22Rv1 (cell line): ENCODE results near the gene TAS1R1.

Experiments used
- H3K27ac ChIP-seq: fragments of 450-650 bp; 2 replicates; pipeline ENCODE4 v1.5.1; 2017
- CTCF ChIP-seq: fragments of 450-650 bp; IDR thresholded peaks from 2 replicates; pipeline ENCODE4 v1.5.1; 2017; ENCODE audit warnings: mild to moderate bottlenecking
- ZFX ChIP-seq: fragments of 450-650 bp; IDR thresholded peaks from 2 replicates; pipeline ENCODE4 v1.6.1; 2017; ENCODE audit warnings: antibody characterized with exemption, borderline replicate concordance

TAS1R1 gene

GRCh38 chr1:6591644-6592043 lies 36.5 kb downstream of the TAS1R1 start:
- no peak overlapping the region for H3K27ac ChIP-seq
- TF ChIP-seq ZFX (no peak), CTCF (no peak)

DNA sequence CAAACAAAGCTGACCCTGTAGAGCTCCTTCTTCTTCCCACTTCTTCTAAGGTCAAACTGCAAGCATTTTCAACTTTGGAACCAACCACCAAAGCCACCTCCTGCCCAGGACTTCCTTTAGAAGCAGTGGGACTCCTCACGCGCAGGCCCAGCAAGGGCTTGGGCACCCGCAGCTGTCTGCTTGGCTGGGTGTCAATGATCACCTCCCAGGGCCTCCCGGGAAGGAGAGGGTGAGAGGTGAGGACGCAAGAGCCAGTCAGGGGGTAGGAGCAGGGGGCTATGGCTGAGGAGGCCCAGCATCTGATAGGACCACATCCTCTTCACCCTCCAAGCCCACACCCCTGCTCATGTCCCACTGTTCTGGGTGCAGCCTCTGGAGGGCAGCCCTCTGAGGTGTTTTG lies 37.3 kb downstream of the TAS1R1 start:
- H3K27ac ChIP-seq = no peak overlapping the region

DNA sequence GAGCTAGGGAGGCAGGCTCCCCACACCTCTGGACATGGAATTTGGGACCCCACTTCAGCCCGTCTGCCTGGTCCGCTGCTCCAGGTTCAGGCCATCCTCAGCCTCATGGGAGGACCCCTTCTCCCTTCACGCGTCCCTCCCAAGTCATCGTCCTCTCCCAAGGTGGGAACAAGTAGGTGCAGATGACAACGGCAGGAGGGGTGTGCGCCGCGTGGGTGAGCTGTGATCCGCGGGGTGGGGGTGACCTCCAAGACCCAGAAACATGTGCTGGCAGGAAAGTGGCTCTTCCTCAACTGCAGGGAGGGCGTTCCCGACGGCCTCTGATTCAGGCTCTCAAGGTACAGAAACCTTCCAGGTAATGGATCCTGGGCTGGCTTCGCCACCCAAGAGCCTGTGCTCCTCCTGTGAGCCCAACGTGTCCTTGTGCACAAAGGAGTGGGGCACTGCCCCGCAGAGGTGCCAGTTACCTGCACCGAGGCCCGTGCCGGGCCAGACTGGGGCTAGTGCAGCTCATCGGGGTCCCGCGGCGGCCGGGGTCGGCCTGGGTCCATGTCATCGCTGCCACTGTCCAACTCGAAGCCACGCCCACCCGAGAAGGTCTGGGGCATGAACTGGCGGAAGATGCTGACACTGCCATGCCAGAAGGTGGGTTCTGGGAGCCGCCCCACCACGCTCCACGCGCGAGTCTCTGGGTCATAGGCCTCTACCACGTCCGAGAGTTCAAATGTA lies 37.9 kb downstream of the TAS1R1 start:
- H3K27ac ChIP-seq = no peak overlapping the region
- TF ChIP-seq ZFX (no peak), CTCF (no peak)

More for the DNA sequence above, 37.3 kb downstream of the TAS1R1 start:
- TF ChIP-seq ZFX (no peak), CTCF (no peak)

- no peak overlapping the region for H3K27ac ChIP-seq
- TF ChIP-seq ZFX (no peak), CTCF (no peak)
Measured at GRCh38 chr1:6593810-6594209, 38.7 kb downstream of the TAS1R1 start.

- TF ChIP-seq ZFX = no peak
- no peak for TF ChIP-seq CTCF
- no peak overlapping the region for H3K27ac ChIP-seq
Measured at GRCh38 chr1:6594977-6595740, 40.1 kb downstream of the TAS1R1 start.

DNA sequence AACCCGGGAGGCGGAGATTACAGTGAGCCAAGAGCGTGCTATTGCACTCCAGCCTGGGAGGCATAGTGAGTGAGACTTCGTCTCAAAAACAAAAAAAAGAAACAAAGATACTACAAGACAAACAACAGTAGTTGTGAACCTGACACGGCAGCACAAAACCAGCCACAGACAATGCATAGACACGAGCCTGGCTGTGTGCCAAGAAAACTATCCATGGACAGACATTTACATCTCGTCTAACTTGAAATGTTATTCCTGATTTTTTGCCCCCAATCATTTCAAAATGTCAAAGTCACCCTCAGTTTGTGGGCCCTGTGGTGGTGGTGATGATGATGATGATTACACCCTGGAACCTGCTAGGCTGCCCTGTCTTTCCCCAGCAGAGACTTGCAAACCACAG lies 41.2 kb downstream of the TAS1R1 start:
- TF ChIP-seq CTCF (no peak), ZFX (no peak)
- no peak overlapping the region for H3K27ac ChIP-seq
